IPS DF 6.9 (cell line): ENCODE data around the gene NSUN4.
"Not testable (repeated sequence)": the region's sequence is repeated elsewhere in the genome, so short reads cannot be mapped to it uniquely, and the experiment has no call there.

Source experiments
- DNase-seq: peaks from one replicate; pipeline ENCODE4 v3.0.0-alpha.2; 2013; ENCODE audit warnings: low read depth, low spot score
- H3K27ac ChIP-seq: one replicate; pipeline ENCODE4 v1.5.1; 2013; ENCODE audit warnings: low read length, control low read depth
- H3K27me3 ChIP-seq: 2 replicates; pipeline ENCODE4 v1.6.1; 2013; ENCODE audit warnings: mild to moderate bottlenecking, low read length; ENCODE audit not compliant: control insufficient read depth, insufficient read depth
- H3K36me3 ChIP-seq: 2 replicates; pipeline ENCODE4 v1.6.1; 2013; ENCODE audit warnings: low read length; ENCODE audit not compliant: control insufficient read depth, insufficient read depth
- H3K4me1 ChIP-seq: 2 replicates; pipeline ENCODE4 v1.6.1; 2013; ENCODE audit warnings: low read length; ENCODE audit not compliant: control insufficient read depth, insufficient read depth
- H3K4me3 ChIP-seq: 2 replicates; pipeline ENCODE4 v1.5.1; 2013; ENCODE audit warnings: mild to moderate bottlenecking, low read length
- H3K9me3 ChIP-seq: 2 replicates; pipeline ENCODE4 v1.6.1; 2013; ENCODE audit warnings: low read length, inconsistent platforms; ENCODE audit not compliant: control insufficient read depth, insufficient read depth
- WGBS: extraction: QIAGEN DNeasy Blood & Tissue Kit; methylation state at CpG from one replicate; pipeline ENCODE4 v1.1.7; 2013; ENCODE audit warnings: mixed read lengths, missing lambda C conversion rate; ENCODE audit not compliant: insufficient read length, insufficient coverage; 5-methylcytosine and 5-hydroxymethylcytosine counted together

The NSUN4 gene

GRCh38 chr1:46367072-46367471 is 26.5 kb downstream of the NSUN4 start:
- Histone ChIP-seq H3K27ac (no peak overlapping the region), H3K36me3 (no peaks in the 10 kb centered on the region; the same call in 1 of the 2 replicates), H3K4me3 (no peak overlapping the region), H3K9me3 (no peaks in the 10 kb centered on the region), H3K4me1 (no peaks in the 10 kb centered on the region), H3K27me3 (no peaks in the 10 kb centered on the region)
- WGBS: no CpG with 5 or more reads among the region's 3 CpGs
- DNase-seq: no peak

GRCh38 chr1:46367701-46368100 is 27.1 kb downstream of the NSUN4 start:
- not testable (repeated sequence) for H3K36me3 ChIP-seq, DNase-seq, H3K27ac ChIP-seq, H3K9me3 ChIP-seq, H3K4me1 ChIP-seq, H3K4me3 ChIP-seq, H3K27me3 ChIP-seq
- no CpG with 5 or more reads among the region's 8 CpGs for WGBS

DNA sequence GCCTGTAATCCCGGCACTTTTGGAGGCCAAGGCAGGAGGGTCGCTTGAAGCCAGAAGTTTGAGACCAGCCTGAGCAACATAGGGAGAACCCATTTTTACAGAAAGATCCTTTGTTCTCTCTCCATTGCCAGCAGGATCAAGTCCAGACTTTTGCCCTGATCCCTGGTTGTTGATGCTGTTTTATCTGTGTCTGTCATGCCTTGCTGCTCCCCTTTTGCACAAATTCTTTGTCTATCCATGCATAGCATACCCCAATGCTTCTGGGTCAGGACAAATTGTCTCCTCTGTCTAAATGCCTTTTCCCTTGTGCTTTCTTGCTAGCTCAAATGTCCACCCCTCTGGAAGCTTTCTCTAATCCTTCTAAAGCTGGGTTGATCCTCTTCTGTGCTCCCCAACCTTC is 28.2 kb downstream of the NSUN4 start:
- no peaks in the 10 kb centered on the region; the same call in 1 of the 2 replicates for H3K36me3 ChIP-seq
- no CpG with 5 or more reads among the region's 2 CpGs for WGBS

GRCh38 chr1:46369542-46370213 is 29.1 kb downstream of the NSUN4 start:
- Histone ChIP-seq H3K27me3 (no peaks in the 10 kb centered on the region), H3K27ac (no peak overlapping the region), H3K4me1 (no peaks in the 10 kb centered on the region), H3K36me3 (no peaks in the 10 kb centered on the region; the same call in 1 of the 2 replicates), H3K9me3 (no peaks in the 10 kb centered on the region), H3K4me3 (no peak overlapping the region)
- no CpG with 5 or more reads among the region's 4 CpGs for WGBS
- no peak for DNase-seq

More for the DNA sequence above, 28.2 kb downstream of the NSUN4 start:
- Histone ChIP-seq H3K9me3 (no peaks in the 10 kb centered on the region), H3K27ac (no peak overlapping the region), H3K4me3 (no peak overlapping the region), H3K4me1 (no peaks in the 10 kb centered on the region), H3K27me3 (no peaks in the 10 kb centered on the region)
- DNase-seq: no peak

GRCh38 chr1:46370214-46370633 is 29.6 kb downstream of the NSUN4 start:
- H3K36me3 ChIP-seq: no peaks in the 10 kb centered on the region; the same call in 1 of the 2 replicates
- no peaks in the 10 kb centered on the region for H3K9me3 ChIP-seq
- no peak overlapping the region for H3K27ac ChIP-seq
- no peaks in the 10 kb centered on the region for H3K27me3 ChIP-seq
- no peak overlapping the region for H3K4me3 ChIP-seq
- no peaks in the 10 kb centered on the region for H3K4me1 ChIP-seq
- DNase-seq: no peak
- WGBS: no CpG with 5 or more reads among the region's 3 CpGs

DNA sequence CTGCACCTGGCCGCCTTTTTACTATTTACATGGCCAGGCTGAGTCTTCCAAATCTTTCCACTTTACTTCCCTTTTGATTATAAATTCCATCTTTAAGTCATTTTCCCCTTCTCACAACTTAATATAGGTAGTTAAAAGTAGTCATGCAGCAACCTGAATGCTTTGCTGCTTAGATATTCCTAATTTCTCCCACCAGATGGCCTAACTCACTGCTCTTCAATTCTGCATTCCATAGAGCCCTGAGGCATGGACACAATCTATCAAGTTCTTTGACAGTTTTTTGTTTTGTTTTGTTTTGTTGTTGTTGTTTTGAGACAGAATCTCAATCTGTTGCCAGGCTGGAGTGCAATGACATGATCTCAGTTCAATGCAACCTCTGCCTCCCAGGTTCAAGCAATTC is 31.8 kb downstream of the NSUN4 start:
- Histone ChIP-seq H3K4me3 (no peak overlapping the region), H3K36me3 (no peaks in the 10 kb centered on the region; the same call in 1 of the 2 replicates), H3K4me1 (no peaks in the 10 kb centered on the region), H3K9me3 (no peaks in the 10 kb centered on the region), H3K27ac (no peak overlapping the region), H3K27me3 (no peaks in the 10 kb centered on the region)
- no CpG with 5 or more reads among the region's 1 CpG for WGBS
- no peak for DNase-seq

DNA sequence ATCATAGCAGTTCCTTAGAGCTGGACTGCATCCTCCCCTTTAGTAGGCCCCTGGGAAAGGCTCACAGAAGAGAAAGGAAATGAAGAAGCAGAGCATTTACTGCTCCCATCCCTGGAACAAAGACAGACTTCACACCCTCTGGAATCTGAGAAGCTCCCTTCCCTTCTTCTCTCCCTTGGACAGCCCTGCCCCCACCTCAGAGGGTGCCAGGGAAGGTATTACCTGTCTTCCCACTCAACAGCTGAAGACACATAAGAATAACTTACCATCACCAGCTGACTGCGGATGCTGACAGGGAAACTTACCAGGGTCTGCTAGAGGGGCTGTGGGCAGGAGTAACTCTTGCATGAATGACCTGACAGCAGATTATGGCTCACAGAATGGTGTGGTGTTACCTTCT is 39.4 kb downstream of the NSUN4 start:
- WGBS: no CpG with 5 or more reads among the region's 1 CpG
- Histone ChIP-seq H3K36me3 (no peaks in the 10 kb centered on the region), H3K4me3 (no peak overlapping the region), H3K4me1 (no peaks in the 10 kb centered on the region), H3K9me3 (no peaks in the 10 kb centered on the region), H3K27ac (no peak overlapping the region), H3K27me3 (no peaks in the 10 kb centered on the region)
- no peak for DNase-seq

DNA sequence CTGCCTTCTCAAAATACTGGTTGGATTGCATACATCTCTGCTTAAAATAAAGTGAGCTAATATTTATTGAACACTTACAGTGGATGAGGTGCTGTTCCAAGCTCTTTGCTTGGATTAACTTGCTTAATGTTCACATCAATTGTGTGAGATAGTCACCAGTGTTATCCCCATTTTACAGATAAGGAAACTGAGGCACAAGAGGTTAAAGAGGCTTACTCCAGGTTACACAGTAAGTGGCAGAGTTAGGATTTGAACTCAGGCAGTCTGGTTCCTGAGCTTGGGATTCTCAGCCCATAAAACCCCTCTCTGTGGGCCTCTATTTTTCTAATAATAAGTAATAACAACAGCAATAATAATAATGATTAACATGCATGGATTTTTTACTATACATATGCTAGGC is 39.9 kb downstream of the NSUN4 start:
- no peak overlapping the region for H3K4me3 ChIP-seq
- no peak for DNase-seq

DNA sequence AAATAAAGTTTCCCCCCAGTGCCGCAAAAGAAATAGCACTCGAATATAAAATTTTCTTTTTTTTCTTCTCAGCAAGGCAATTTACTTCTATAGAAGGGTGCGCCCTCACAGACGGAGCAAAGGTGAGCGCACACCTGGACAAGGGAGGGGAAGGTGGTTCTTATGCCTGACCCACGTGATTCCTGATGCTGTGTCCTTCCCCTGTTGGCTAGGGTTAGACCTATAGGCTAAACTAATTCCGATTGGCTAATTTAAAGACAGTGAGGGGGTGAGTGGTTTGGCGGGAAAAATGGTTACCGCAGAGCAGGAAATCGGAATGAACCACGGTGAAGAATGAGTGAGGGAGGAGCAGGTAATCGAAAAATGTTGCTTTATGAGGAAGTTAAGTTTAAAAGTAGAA is 52.9 kb downstream of the NSUN4 start:
- Histone ChIP-seq H3K27me3 (no peaks in the 10 kb centered on the region), H3K4me3 (no peak overlapping the region), H3K36me3 (no peaks in the 10 kb centered on the region), H3K9me3 (peaks cover 2% of the 10 kb centered on the region), H3K27ac (no peak overlapping the region), H3K4me1 (peaks cover 4% of the 10 kb centered on the region; the same call in 1 of the 2 replicates)
- DNase-seq: no peak
- no CpG with 5 or more reads among the region's 12 CpGs for WGBS

More for the DNA sequence above, 39.9 kb downstream of the NSUN4 start:
- Histone ChIP-seq H3K27me3 (no peaks in the 10 kb centered on the region), H3K27ac (no peak overlapping the region), H3K36me3 (no peaks in the 10 kb centered on the region), H3K4me1 (no peaks in the 10 kb centered on the region), H3K9me3 (no peaks in the 10 kb centered on the region)

DNA sequence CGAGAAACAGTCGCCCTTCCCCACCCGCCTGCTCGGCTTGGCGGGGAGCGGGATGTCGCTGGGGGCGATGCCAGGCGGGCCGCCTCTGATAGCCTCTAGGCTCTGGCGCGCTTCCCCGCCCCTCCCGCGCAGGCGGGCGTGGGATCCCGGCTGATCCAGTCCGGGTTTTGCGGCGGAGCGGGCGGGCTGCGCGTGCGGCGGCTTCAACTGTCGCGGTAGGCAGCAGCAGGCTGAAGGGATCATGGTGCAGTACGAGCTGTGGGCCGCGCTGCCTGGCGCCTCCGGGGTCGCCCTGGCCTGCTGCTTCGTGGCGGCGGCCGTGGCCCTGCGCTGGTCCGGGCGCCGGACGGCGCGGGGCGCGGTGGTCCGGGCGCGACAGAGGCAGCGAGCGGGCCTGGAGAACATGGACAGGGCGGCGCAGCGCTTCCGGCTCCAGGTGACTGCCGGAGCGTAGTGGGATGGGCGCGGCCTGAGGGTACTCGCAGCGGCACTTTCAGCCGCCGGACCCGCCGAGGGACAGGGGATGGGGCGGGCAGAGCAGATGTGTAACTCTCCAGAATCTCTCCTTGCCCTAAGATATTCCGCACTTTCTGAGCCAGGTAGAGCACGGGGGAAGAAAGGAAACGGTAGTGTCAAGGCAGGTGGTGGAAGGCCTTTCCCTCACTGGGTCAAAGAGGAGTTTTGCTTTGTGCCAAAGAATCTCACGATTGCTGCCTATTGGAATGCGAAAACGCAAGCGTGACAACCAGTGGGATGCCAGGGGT is 53.7 kb downstream of the NSUN4 start, which contains the start of gene FAAH:
Gene FAAH, plus strand, starts transcription at position 210 of the 764 bp plus-strand sequence. Its CDS starts 32 bp downstream, at position 242.
- Histone ChIP-seq H3K4me3 (peak within 1 kb of the TSS; percentile 55; the same call in 1 of the 2 replicates), H3K27me3 (no peaks in the 10 kb centered on the region), H3K27ac (no peak within 1 kb of the TSS), H3K9me3 (peaks cover 2% of the 10 kb centered on the region), H3K4me1 (peaks cover 4% of the 10 kb centered on the region; the same call in 1 of the 2 replicates), H3K36me3 (no peaks in the 10 kb centered on the region)
- DNase-seq: no peak
- no CpG with 5 or more reads among the region's 75 CpGs for WGBS
